Activated B cell treated with CpG ODN at 0.5 μM for 24 hours (primary cell): ENCODE measurements around the gene WWOX. TPM values are rescaled to one million over a fixed set of nuclear protein-coding genes. Genes with fewer than 3 reads are reported as not detected.

ENCODE experiments used
- ATAC-seq: fragments of 200-7000 bp; cut with Tn5 transposase; one replicate; pipeline ENCODE4 v1.10.0; 2021; ENCODE audit warnings: low read depth, mild to moderate bottlenecking, moderate library complexity
- CTCF ChIA-PET: fragments of 350-600 bp; sonication (Branson Sonifier 250); formaldehyde crosslinking; loops from one replicate; lab custom pipeline; 2021; ENCODE audit warnings: antibody characterized with exemption; lab: Charles Lee
- POLR2A ChIA-PET: fragments of 350-600 bp; sonication (Branson Sonifier 250); formaldehyde crosslinking; loops from one replicate; lab custom pipeline; 2021; ENCODE audit warnings: antibody characterized with exemption; lab: Charles Lee
- DNase-seq: peaks from one replicate; pipeline ENCODE4 v3.0.0; 2022
- H3K27ac Mint-ChIP-seq: one replicate; pipeline ENCODE4 v1.8.0; 2020; ENCODE audit warnings: mixed read lengths
- H3K27me3 Mint-ChIP-seq: one replicate; pipeline ENCODE4 v1.8.0; 2021; ENCODE audit warnings: mixed read lengths
- H3K36me3 Mint-ChIP-seq: one replicate; pipeline ENCODE4 v1.8.0; 2021; ENCODE audit warnings: low read depth, mixed read lengths
- H3K4me1 Mint-ChIP-seq: one replicate; pipeline ENCODE4 v1.8.0; 2021; ENCODE audit warnings: mixed read lengths
- H3K4me3 Mint-ChIP-seq: one replicate; pipeline ENCODE4 v1.8.0; 2020; ENCODE audit warnings: mild to moderate bottlenecking, mixed read lengths
- H3K9me3 Mint-ChIP-seq: one replicate; pipeline ENCODE4 v1.8.0; 2020; ENCODE audit warnings: mixed read lengths
- CTCF ChIP-seq: fragments of 200-600 bp; IDR thresholded peaks from one replicate; pipeline ENCODE4 v1.8.0; 2022; ENCODE audit warnings: antibody characterized with exemption, mild to moderate bottlenecking
- intact Hi-C: fragments of 100-400 bp; cut with micrococcal nuclease; formaldehyde crosslinking; loops from one replicate; pipeline ENCODE4 v1.15.1; 2024
- total RNA-seq: library from RNA; stranded (reverse); gene quantifications from 2 replicates; pipeline ENCODE4 v1.2.3, GENCODE V29; 2022

WWOX gene
- total RNA-seq, 1 donor from 2014 or later = 22.6 TPM

- Mint-ChIP-seq H3K9me3 (no peaks in the 10 kb centered on the region), H3K36me3 (no peaks in the 10 kb centered on the region), H3K27ac (no peak overlapping the region), H3K4me3 (no peak overlapping the region), H3K27me3 (peaks cover 3% of the 10 kb centered on the region), H3K4me1 (no peaks in the 10 kb centered on the region)
- TF ChIP-seq CTCF = no peak
- ChIA-PET POLR2A (no interaction called here), CTCF (no interaction called here)
- DNase-seq = no peak
- intact Hi-C loops = no loop called here
- no peak for ATAC-seq
Observed at GRCh38 chr16:79067600-79067999, 968.1 kb downstream of the WWOX start.

DNA sequence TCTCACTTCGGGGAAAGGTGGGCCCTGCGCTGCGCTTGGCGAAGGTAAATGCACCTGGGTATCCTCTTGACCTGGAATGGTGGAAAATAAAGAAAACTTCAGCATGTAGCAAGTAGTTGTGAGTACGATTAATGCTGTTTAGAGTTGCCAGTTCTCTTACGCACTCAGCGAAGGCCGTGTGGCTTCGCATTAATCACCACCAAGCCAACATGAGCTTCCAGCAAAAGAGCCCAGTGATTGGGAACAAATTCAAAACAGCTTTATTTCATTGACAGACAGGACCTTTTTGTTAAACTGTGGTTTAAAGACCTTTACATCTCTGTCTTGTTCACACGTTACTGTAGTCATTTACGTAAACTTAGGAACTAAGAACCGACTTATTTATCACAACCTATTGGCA is 969.7 kb downstream of the WWOX start:
- Mint-ChIP-seq H3K9me3 (no peaks in the 10 kb centered on the region), H3K27ac (no peak overlapping the region), H3K27me3 (peaks cover 10% of the 10 kb centered on the region), H3K4me1 (peaks cover 3% of the 10 kb centered on the region), H3K36me3 (no peaks in the 10 kb centered on the region), H3K4me3 (no peak overlapping the region)
- TF ChIP-seq CTCF = no peak
- no peak for DNase-seq
- ATAC-seq = no peak
- intact Hi-C loops = no loop called here
- POLR2A ChIA-PET = no interaction called here
- CTCF ChIA-PET = no interaction called here

DNA sequence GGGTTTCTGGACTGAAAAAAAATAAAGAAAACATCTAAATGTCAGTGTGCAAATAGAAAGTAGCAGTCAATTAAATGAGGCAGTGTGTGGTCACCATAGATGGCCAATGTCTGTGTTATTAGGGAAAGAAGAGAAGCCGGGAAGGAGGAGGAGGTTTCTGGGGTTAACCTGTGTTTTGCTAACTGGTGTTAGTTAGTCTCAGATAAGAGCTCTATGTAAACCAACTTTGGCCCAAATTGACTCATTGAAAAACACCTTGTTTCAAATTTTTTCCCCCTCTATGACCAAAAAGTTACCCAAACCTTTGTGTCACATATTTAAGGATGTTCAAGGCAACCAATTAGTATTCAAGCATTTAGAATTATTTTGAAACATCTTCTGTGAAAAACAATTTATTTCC is 970.2 kb downstream of the WWOX start:
- TF ChIP-seq CTCF = no peak
- Mint-ChIP-seq H3K9me3 (no peaks in the 10 kb centered on the region), H3K27me3 (peaks cover 12% of the 10 kb centered on the region), H3K36me3 (no peaks in the 10 kb centered on the region), H3K27ac (no peak overlapping the region), H3K4me3 (no peak overlapping the region), H3K4me1 (peaks cover 3% of the 10 kb centered on the region)
- CTCF ChIA-PET = no interaction called here
- POLR2A ChIA-PET = interaction anchor here (0.6 kb wide), 1 partner anchor 21 kb away, joined by 3 read pairs; no protein-coding TSS in a partner anchor
- ATAC-seq (no peak), DNase-seq (no peak)
- intact Hi-C loops = no loop called here

DNA sequence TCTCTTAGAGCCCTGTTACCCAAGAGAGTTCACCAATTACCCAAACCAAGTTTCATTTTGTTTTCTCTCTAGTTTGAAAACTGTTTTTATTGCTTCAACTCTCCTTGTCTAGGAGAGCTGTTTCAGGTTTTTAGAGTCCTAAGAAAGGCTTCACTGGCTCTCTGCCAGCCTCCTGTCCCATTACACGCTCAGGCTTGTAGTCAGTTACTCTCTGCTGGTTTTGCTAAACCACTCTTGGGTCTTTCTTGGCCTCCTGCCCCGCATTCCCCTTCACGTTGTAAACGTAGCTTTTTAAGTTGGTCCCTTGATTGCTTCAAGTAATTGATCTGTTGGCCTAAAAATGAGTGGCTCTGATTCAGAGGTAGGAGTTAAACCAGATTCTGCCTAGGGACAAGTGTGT is 972.0 kb downstream of the WWOX start:
- TF ChIP-seq CTCF = no peak
- Mint-ChIP-seq H3K27me3 (peaks cover 20% of the 10 kb centered on the region), H3K9me3 (no peaks in the 10 kb centered on the region), H3K4me3 (no peak overlapping the region), H3K36me3 (no peaks in the 10 kb centered on the region), H3K27ac (no peak overlapping the region), H3K4me1 (peaks cover 3% of the 10 kb centered on the region)
- ATAC-seq = no peak
- CTCF ChIA-PET = no interaction called here
- POLR2A ChIA-PET = no interaction called here
- DNase-seq = no peak
- intact Hi-C loops = no loop called here

GRCh38 chr16:79072517-79072916 is 973.1 kb downstream of the WWOX start:
- no peak for TF ChIP-seq CTCF
- ChIA-PET CTCF (no interaction called here), POLR2A (no interaction called here)
- intact Hi-C loops = no loop called here
- DNase-seq (no peak), ATAC-seq (no peak)
- Mint-ChIP-seq H3K9me3 (no peaks in the 10 kb centered on the region), H3K27me3 (peaks cover 21% of the 10 kb centered on the region), H3K36me3 (no peaks in the 10 kb centered on the region), H3K4me1 (peaks cover 4% of the 10 kb centered on the region), H3K4me3 (no peak overlapping the region), H3K27ac (no peak overlapping the region)
